Ovary (tissue), 9 donors: Measurements from ENCODE around the gene CDH20. TPM values are rescaled to one million over a fixed set of nuclear protein-coding genes. Genes with fewer than 3 reads are reported as not detected.

Source experiments
- DNase-seq, 5 donors: peaks; one replicate each; pipeline ENCODE4 v3.0.0-alpha.2; 2019 to 2020
- H3K27ac ChIP-seq, 2 donors: fragments of 200-600 bp; one replicate each; pipeline versions ENCODE4 v1.5.1 to v1.8.0; 2019 to 2022
- H3K27me3 ChIP-seq: fragments of 200-600 bp; one replicate; pipeline ENCODE4 v1.8.0; 2022
- H3K36me3 ChIP-seq: fragments of 200-600 bp; sonication (generic); one replicate; pipeline ENCODE4 v1.5.1; 2019
- H3K4me1 ChIP-seq: one replicate; pipeline ENCODE4 v1.8.1; 2013; ENCODE audit warnings: mild to moderate bottlenecking, moderate library complexity; ENCODE audit not compliant: insufficient read depth
- H3K4me3 ChIP-seq: fragments of 200-600 bp; sonication (generic); one replicate; pipeline ENCODE4 v1.5.1; 2017
- H3K9me3 ChIP-seq, 2 donors: fragments of 200-600 bp in 1 of 2; sonication (generic) in 1 of 2; one replicate each; pipeline versions ENCODE4 v1.5.1 to v1.8.1; 2013 to 2019; ENCODE audit warnings: mild to moderate bottlenecking in 1 of 2, moderate library complexity in 1 of 2
- CTCF ChIP-seq, 3 donors: fragments of 450-650 bp in 2 of 3; fragments of 200-600 bp in 1 of 3; IDR thresholded peaks; one replicate each; pipeline versions ENCODE4 v1.5.1 to v1.8.0; 2016 to 2022; ENCODE audit warnings: antibody characterized with exemption in 3 of 3, mild to moderate bottlenecking in 1 of 3
- EP300 ChIP-seq: sonication (generic); formaldehyde crosslinking; IDR thresholded peaks from one replicate; pipeline ENCODE4 v1.6.1; 2017; ENCODE audit warnings: antibody characterized with exemption
- POLR2A ChIP-seq: fragments of 450-650 bp; IDR thresholded peaks from one replicate; pipeline ENCODE4 v1.6.1; 2017; ENCODE audit warnings: antibody characterized with exemption, mild to moderate bottlenecking, moderate library complexity
- WGBS, 3 donors: extraction: QIAGEN DNeasy Blood & Tissue Kit in 1 of 3; methylation state at CpG; one replicate each; pipeline versions ENCODE4 v1.1.5 to v1.1.7; 2013 to 2017; 5-methylcytosine and 5-hydroxymethylcytosine counted together
- intact Hi-C, 4 donors: fragments of 100-400 bp; cut with DNase I; formaldehyde crosslinking; loops; one replicate each; pipeline versions ENCODE4 v1.11.0 to v1.15.1; 2022 to 2023
- polyA plus RNA-seq, 2 donors: library from polyadenylated mRNA; stranded (reverse); fragments of 200-250 nt in 1 of 2; fragments of 350-450 nt in 1 of 2; fragmentation: Illumina TruSeq in 1 of 2; extraction: RNeasy Lipid Tissue Mini Kit (QIAGEN cat#74804) in 1 of 2; gene quantifications; one replicate each; pipeline ENCODE4 v1.2.3, GENCODE V29; 2013 to 2014
- total RNA-seq, 7 donors: library from RNA; depleted of rRNA in 2 of 7; stranded (reverse); fragments of >200 nt in 2 of 7; fragmentation: NEBNext Ultra II Directional in 3 of 7; extraction: Animal tissue kit (Norgen Biotek cat#: 25700) in 3 of 7; gene quantifications; one replicate each; pipeline versions ENCODE4 v1.1.0 to v1.2.4, GENCODE V29; 2016 to 2023
- donor health status: DM: no; HTN: no; CAD: no; lungs with moderate emphysema.
- donor health status: DM: no; HTN: no; CAD: no.
- donor health status: Bipolar disorder and iron deficiency.
- donor health status: DM: yes; HTN: yes; CAD: no.
- donor health status: DM: no; HTN: no; CAD: no.
- donor health status: DM: yes; HTN: yes; CAD: no.

The CDH20 gene
- total and polyA plus RNA-seq, 9 donors, result under 0.01 to 0.07 (median 0.04) TPM; not detected in 5

- Histone ChIP-seq H3K27ac (no peak overlapping the region), H3K4me3 (no peak overlapping the region), H3K4me1 (peaks cover 8% of the 10 kb centered on the region), H3K27me3 (no peaks in the 10 kb centered on the region), H3K9me3 (no peaks in the 10 kb centered on the region), H3K36me3 (no peaks in the 10 kb centered on the region)
- 14 to 25% (median 16%) methylated on average over 10 of the region's 10 CpGs for WGBS, 3 donors
- intact Hi-C loops, result no loop called here
- no peak for DNase-seq
- TF ChIP-seq EP300 (no peak), CTCF (IDR thresholded peaks at IDR 0.05) (no peak)
Measured at GRCh38 chr18:61335684-61336555, 2.7 kb downstream of the CDH20 start.

GRCh38 chr18:61336766-61337165 lies 3.5 kb downstream of the CDH20 start:
- H3K4me1 ChIP-seq, result peaks cover 8% of the 10 kb centered on the region
- no peak overlapping the region for H3K27ac ChIP-seq
- TF ChIP-seq EP300, result no peak
- no peak for TF ChIP-seq POLR2A
- no peak for TF ChIP-seq CTCF (IDR thresholded peaks at IDR 0.05)
- no peaks in the 10 kb centered on the region for H3K27me3 ChIP-seq
- no peak for DNase-seq
- H3K4me3 ChIP-seq, result no peak overlapping the region
- intact Hi-C loops, result no loop called here
- no peaks in the 10 kb centered on the region for H3K36me3 ChIP-seq
- WGBS, 3 donors, result 84 to 87% (median 85%) methylated on average over 6 of the region's 6 CpGs
- H3K9me3 ChIP-seq, result no peaks in the 10 kb centered on the region

- intact Hi-C loops, result no loop called here
- H3K4me1 ChIP-seq, result peaks cover 8% of the 10 kb centered on the region
- H3K27ac ChIP-seq, result no peak overlapping the region
- H3K36me3 ChIP-seq, result no peaks in the 10 kb centered on the region
- H3K9me3 ChIP-seq, result no peaks in the 10 kb centered on the region
- WGBS, 3 donors, result 89 to 95% (median 94%) methylated on average over 3 of the region's 3 CpGs
- no peak for DNase-seq
- H3K4me3 ChIP-seq, result no peak overlapping the region
- no peak for TF ChIP-seq EP300
- no peaks in the 10 kb centered on the region for H3K27me3 ChIP-seq
Measured at GRCh38 chr18:61337527-61337926, 4.3 kb downstream of the CDH20 start.

- 2 to 3% (median 2%) methylated on average over 1 of the region's 1 CpG for WGBS, 3 donors
- no peak for DNase-seq
- Histone ChIP-seq H3K9me3 (no peaks in the 10 kb centered on the region), H3K27ac (no peak overlapping the region), H3K4me3 (no peak overlapping the region), H3K36me3 (no peaks in the 10 kb centered on the region), H3K4me1 (peaks cover 3% of the 10 kb centered on the region), H3K27me3 (no peaks in the 10 kb centered on the region)
- TF ChIP-seq POLR2A (no peak), CTCF (IDR thresholded peaks at IDR 0.05) (no peak), EP300 (no peak)
- intact Hi-C loops, result no loop called here
Measured at GRCh38 chr18:61340148-61340547, 6.9 kb downstream of the CDH20 start.

- DNase-seq, result no peak
- Histone ChIP-seq H3K27ac (no peak overlapping the region), H3K4me3 (no peak overlapping the region), H3K4me1 (no peaks in the 10 kb centered on the region), H3K36me3 (no peaks in the 10 kb centered on the region), H3K9me3 (no peaks in the 10 kb centered on the region), H3K27me3 (no peaks in the 10 kb centered on the region)
- intact Hi-C loops, result no loop called here
- TF ChIP-seq EP300 (no peak), POLR2A (no peak), CTCF (IDR thresholded peaks at IDR 0.05) (no peak)
Measured at GRCh38 chr18:61348230-61348629, 15.0 kb downstream of the CDH20 start.
